Stomach smooth muscle (tissue), 2 donors: ENCODE data around the gene TRAF1.

Source experiments
- H3K27ac ChIP-seq: one replicate; pipeline ENCODE4 v1.7.0; 2013; ENCODE audit warnings: mild to moderate bottlenecking, low read length, inconsistent platforms
- H3K27me3 ChIP-seq, 2 donors: one replicate each; pipeline ENCODE4 v1.7.0; 2013; ENCODE audit warnings: low read length in 2 of 2; ENCODE audit not compliant: insufficient read depth in 2 of 2, control insufficient read depth in 1 of 2
- H3K36me3 ChIP-seq, 2 donors: one replicate each; pipeline ENCODE4 v1.7.0; 2013; ENCODE audit warnings: low read length in 2 of 2; ENCODE audit not compliant: control insufficient read depth in 2 of 2, insufficient read depth in 2 of 2
- H3K4me1 ChIP-seq: one replicate; pipeline ENCODE4 v1.7.0; 2013; ENCODE audit warnings: low read length; ENCODE audit not compliant: control insufficient read depth, insufficient read depth
- H3K4me3 ChIP-seq, 2 donors: one replicate each; pipeline ENCODE4 v1.7.0; 2013; ENCODE audit warnings: low read length in 2 of 2
- H3K9ac ChIP-seq, 2 donors: one replicate each; pipeline ENCODE4 v1.7.0; 2013; ENCODE audit warnings: low read length in 2 of 2, mild to moderate bottlenecking in 1 of 2
- H3K9me3 ChIP-seq, 2 donors: one replicate each; pipeline ENCODE4 v1.7.0; 2013; ENCODE audit warnings: low read length in 2 of 2; ENCODE audit not compliant: control insufficient read depth in 2 of 2
- donor health status: healthy.
- donor health status: Pancreatic carcinoma.

TRAF1 gene

DNA sequence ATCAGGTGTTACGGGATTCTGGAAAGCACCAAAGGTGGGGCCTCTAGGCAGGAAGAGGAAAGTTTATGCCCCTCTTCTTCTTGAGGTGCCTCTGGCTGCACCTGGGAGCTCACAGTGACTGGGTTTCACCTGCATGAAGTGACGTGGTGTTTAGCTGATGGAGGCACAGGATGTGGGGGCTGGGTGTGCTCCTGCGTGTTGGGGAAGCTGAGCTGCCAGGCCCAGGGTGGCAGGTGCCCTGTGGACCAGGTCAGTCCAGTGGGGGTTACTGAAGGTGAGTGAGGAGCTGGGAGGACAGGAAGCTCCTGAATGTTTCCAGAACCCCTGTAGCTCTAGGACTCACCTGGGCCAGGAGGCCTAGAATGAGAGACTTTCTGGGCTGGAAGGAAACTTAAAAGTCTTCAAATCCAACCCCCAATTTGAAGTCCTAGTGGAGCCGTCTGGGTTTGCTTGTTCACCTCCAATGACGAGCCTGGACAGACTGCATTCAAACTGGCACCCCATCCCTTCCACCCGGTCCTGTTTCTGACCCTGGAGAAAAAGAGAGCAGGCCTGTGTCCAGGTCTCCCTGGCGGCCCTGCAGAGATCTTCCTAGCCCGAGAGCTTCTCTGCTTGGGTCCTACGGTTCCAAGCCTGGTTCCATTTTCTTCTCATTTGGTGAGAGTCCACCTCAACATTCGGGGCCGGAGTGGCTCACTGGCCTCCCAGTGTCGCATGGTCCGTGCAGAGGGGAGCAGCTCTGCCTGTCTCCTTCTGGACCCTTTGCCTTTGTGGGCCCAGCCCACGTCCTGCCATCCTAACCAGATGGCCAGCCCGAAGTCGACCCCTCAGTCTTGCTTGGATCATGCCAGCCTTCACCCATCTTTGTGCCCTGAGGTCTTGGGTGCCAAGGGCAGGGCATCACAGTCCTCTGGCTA is 22.3 kb downstream of the TRAF1 start:
- no peak overlapping the region for H3K9ac ChIP-seq
- H3K9me3 ChIP-seq: no peaks in the 10 kb centered on the region
- H3K27ac ChIP-seq: no peak overlapping the region
- peaks cover 6 to 11% of the 10 kb centered on the region in 2 donors for H3K36me3 ChIP-seq
- H3K4me1 ChIP-seq: no peaks in the 10 kb centered on the region
- H3K4me3 ChIP-seq: no peak overlapping the region
- H3K27me3 ChIP-seq: no peaks in the 10 kb centered on the region

- H3K9me3 ChIP-seq: no peaks in the 10 kb centered on the region
- H3K27ac ChIP-seq: no peak overlapping the region
- peaks cover 2 to 6% of the 10 kb centered on the region in 2 donors for H3K36me3 ChIP-seq
- no peaks in the 10 kb centered on the region for H3K4me1 ChIP-seq
- H3K27me3 ChIP-seq: no peaks in the 10 kb centered on the region
- no peak overlapping the region for H3K9ac ChIP-seq
- H3K4me3 ChIP-seq: no peak overlapping the region
Observed at GRCh38 chr9:120902569-120903535, 23.7 kb downstream of the TRAF1 start.

GRCh38 chr9:120901755-120902568 is 24.6 kb downstream of the TRAF1 start:
- H3K36me3 ChIP-seq: peaks cover 0 to 3% of the 10 kb centered on the region in 2 donors
- no peak overlapping the region for H3K27ac ChIP-seq
- no peak overlapping the region for H3K4me3 ChIP-seq
- H3K4me1 ChIP-seq: peaks cover 3% of the 10 kb centered on the region
- H3K9me3 ChIP-seq: no peaks in the 10 kb centered on the region
- H3K9ac ChIP-seq: no peak overlapping the region
- no peaks in the 10 kb centered on the region for H3K27me3 ChIP-seq

- Histone ChIP-seq H3K9ac (no peak overlapping the region), H3K4me1 (peaks cover 6% of the 10 kb centered on the region), H3K27ac (no peak overlapping the region), H3K4me3 (no peak overlapping the region), H3K27me3 (no peaks in the 10 kb centered on the region), H3K36me3 (peaks cover 0 to 3% of the 10 kb centered on the region in 2 donors), H3K9me3 (no peaks in the 10 kb centered on the region)
Observed at GRCh38 chr9:120900824-120901223, 25.8 kb downstream of the TRAF1 start.

DNA sequence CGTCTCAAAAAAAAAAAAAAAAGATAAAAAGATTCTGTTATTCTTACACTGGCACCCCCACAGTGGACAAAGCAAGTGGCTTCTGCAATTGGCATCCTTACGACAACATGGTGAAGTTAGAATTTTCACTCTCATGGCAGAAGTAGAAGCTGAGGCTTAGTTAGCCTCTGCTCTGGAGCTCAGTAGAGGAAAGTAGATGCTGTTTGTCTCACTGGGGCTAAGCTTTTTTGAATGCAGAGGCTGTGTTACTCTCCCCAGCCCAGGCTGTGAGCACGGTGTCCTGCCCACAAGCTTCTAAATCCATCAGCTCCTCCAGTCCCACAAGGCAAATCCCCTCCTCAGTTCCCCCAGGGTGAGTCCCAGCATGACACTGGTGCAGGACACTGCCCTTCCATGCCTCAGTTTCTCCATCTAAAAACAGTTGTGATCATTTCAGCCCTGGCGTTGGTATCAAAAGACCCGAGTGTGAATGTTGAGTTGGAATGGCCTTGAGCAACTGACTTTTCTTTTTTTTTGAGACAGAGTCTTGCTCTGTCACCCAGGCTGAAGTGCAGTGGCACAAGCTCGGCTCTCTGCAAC is 27.0 kb downstream of the TRAF1 start:
- peaks cover 11% of the 10 kb centered on the region for H3K4me1 ChIP-seq
- H3K9ac ChIP-seq: no peak overlapping the region
- H3K27ac ChIP-seq: no peak overlapping the region
- no peak overlapping the region for H3K4me3 ChIP-seq
- H3K36me3 ChIP-seq: no peaks in the 10 kb centered on the region
- H3K27me3 ChIP-seq: no peaks in the 10 kb centered on the region
- no peaks in the 10 kb centered on the region for H3K9me3 ChIP-seq

DNA sequence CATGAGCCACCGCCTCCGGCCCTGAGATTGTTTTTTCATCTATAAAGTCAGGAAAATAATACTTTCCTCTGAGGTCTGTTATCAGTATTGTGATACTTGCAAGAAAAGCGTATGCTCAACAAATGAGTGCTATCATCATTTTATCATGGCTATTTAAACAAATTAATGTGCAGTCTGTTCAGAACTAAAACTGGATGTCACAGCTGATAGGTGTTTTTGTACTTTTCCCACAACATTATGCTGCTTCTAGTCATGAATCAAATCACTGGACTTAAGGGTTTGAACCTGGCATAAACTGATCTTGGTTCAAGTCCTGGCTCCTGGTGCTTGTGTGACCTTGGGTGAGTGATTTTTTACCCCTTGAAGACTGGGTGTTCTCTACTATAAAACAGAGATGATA is 28.2 kb downstream of the TRAF1 start:
- H3K36me3 ChIP-seq: no peaks in the 10 kb centered on the region
- H3K27ac ChIP-seq: no peak overlapping the region
- no peak overlapping the region for H3K9ac ChIP-seq
- H3K4me3 ChIP-seq: no peak overlapping the region
- H3K9me3 ChIP-seq: no peaks in the 10 kb centered on the region
- H3K4me1 ChIP-seq: peaks cover 18% of the 10 kb centered on the region
- H3K27me3 ChIP-seq: no peaks in the 10 kb centered on the region

DNA sequence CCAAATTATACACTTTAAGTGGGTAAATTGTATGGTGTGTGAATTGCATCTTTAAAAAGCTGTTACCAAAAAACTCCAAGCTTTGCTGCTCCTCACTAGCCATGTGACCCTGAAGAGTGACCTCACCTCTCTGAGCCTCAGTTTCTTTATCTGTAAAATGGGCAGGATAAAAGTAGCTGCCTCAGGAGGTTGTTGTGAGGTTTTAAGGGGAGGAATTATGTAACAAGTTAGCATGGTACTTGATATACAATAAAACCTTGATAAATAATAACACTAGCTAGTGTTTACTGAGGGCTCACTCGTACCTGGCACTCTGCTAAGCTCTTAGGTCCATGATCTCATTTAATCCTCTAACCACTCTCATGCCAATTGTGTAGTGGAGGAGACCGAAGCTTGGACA is 30.6 kb downstream of the TRAF1 start:
- Histone ChIP-seq H3K36me3 (no peaks in the 10 kb centered on the region), H3K9me3 (no peaks in the 10 kb centered on the region), H3K27ac (no peak overlapping the region), H3K9ac (no peak overlapping the region), H3K4me3 (no peak overlapping the region), H3K4me1 (peaks cover 20% of the 10 kb centered on the region), H3K27me3 (no peaks in the 10 kb centered on the region)

GRCh38 chr9:120894321-120895148 is 32.1 kb downstream of the TRAF1 start:
- Histone ChIP-seq H3K4me3 (peak overlapping the region; percentile 66 to 67), H3K27me3 (no peaks in the 10 kb centered on the region), H3K9ac (peak overlapping the region; percentile 75 to 85), H3K36me3 (no peaks in the 10 kb centered on the region), H3K4me1 (peaks cover 26% of the 10 kb centered on the region), H3K9me3 (no peaks in the 10 kb centered on the region), H3K27ac (peak overlapping the region; percentile 80)

DNA sequence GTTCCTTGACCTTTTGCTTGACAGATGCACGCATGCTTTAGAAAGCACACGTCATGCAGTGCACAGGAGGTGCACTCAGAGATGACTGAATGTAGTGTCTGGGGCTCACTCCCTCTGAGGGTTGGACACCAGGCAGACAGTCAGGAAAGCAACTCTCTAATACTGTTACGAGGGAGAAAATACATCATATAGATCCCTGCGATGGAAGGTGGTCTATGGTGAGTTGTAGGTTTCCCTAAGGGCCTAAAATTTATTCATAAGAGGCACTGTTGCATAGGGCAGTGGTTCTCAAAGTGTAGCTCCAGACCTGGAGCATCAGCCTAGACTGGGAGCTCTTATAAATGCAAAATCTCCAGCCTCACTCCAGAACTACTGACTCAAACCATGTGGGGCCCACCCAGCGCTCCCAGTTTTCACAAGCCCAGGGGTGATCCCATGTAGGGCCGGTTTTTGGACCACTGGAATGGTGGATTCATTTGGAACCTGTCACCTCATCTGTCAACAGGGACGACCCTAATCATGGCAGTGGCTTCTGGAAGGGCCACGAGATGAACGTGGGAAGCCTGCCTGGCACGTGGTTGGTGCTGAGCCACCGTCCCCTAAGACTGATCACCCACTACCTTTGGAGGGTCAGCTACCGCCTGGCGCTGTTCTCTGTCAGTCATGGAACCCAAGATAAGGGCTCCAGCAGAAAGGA is 32.8 kb downstream of the TRAF1 start:
- Histone ChIP-seq H3K4me3 (peak overlapping the region; percentile 59 to 67), H3K9ac (peak overlapping the region; percentile 75 to 85), H3K27me3 (no peaks in the 10 kb centered on the region), H3K4me1 (peaks cover 26% of the 10 kb centered on the region), H3K9me3 (no peaks in the 10 kb centered on the region), H3K27ac (peak overlapping the region; percentile 80), H3K36me3 (no peaks in the 10 kb centered on the region)
